GM19351 (cell line): Measurements from ENCODE around the gene RPS6KL1.

Source experiments
- ATAC-seq: cut with Tn5 transposase; IDR thresholded peaks from one replicate; pipeline ENCODE4 v1.9.1; 2021; ENCODE audit warnings: mild to moderate bottlenecking, moderate library complexity; ENCODE audit not compliant: unreplicated experiment

The RPS6KL1 gene

GRCh38 chr14:74890262-74890661 lies 32.8 kb downstream of the RPS6KL1 start:
- no peak for ATAC-seq

GRCh38 chr14:74888164-74889158 lies 34.6 kb downstream of the RPS6KL1 start:
- no peak for ATAC-seq

- ATAC-seq = no peak
Measured at GRCh38 chr14:74886001-74886400, 37.1 kb downstream of the RPS6KL1 start.

GRCh38 chr14:74882103-74882920 lies 40.7 kb downstream of the RPS6KL1 start:
- peak; percentile 29 for ATAC-seq

GRCh38 chr14:74881431-74882102 lies 41.5 kb downstream of the RPS6KL1 start, which contains the start of gene DLST:
Gene DLST, plus strand, starts transcription at chr14:74881916. Its CDS starts 38 bp downstream, at chr14:74881954.
- peak; percentile 94 for ATAC-seq

- ATAC-seq = no peak
Measured at GRCh38 chr14:74879427-74880182, 43.5 kb downstream of the RPS6KL1 start.

GRCh38 chr14:74875941-74876913 lies 46.8 kb downstream of the RPS6KL1 start, which contains the start of gene PROX2:
Gene PROX2, minus strand, starts transcription at chr14:74876145. Its CDS starts 12,311 bp downstream, at chr14:74863834.
- no peak for ATAC-seq

GRCh38 chr14:74875204-74875603 lies 47.9 kb downstream of the RPS6KL1 start:
- no peak for ATAC-seq

GRCh38 chr14:74871819-74872218 lies 51.2 kb downstream of the RPS6KL1 start:
- ATAC-seq = no peak

- no peak for ATAC-seq
Measured at GRCh38 chr14:74868739-74869138, 54.3 kb downstream of the RPS6KL1 start.

- no peak for ATAC-seq
Measured at GRCh38 chr14:74867673-74868072, 55.4 kb downstream of the RPS6KL1 start.

- ATAC-seq = no peak
Measured at GRCh38 chr14:74866708-74867389, 56.2 kb downstream of the RPS6KL1 start.

GRCh38 chr14:74865156-74865555 lies 57.9 kb downstream of the RPS6KL1 start:
- no peak for ATAC-seq

- no peak for ATAC-seq
Measured at GRCh38 chr14:74864198-74864597, 58.9 kb downstream of the RPS6KL1 start.

GRCh38 chr14:74863274-74863673 lies 59.8 kb downstream of the RPS6KL1 start:
- no peak for ATAC-seq

- ATAC-seq = no peak
Measured at GRCh38 chr14:74861734-74862090, 61.3 kb downstream of the RPS6KL1 start.

- no peak for ATAC-seq
Measured at GRCh38 chr14:74860899-74861733, 61.9 kb downstream of the RPS6KL1 start.
